ENCODE measurements around the gene UCHL1.
"Not testable (repeated sequence)": the region's sequence is repeated elsewhere in the genome, so short reads cannot be mapped to it uniquely, and the experiment has no call there.

Gene UCHL1

DNA sequence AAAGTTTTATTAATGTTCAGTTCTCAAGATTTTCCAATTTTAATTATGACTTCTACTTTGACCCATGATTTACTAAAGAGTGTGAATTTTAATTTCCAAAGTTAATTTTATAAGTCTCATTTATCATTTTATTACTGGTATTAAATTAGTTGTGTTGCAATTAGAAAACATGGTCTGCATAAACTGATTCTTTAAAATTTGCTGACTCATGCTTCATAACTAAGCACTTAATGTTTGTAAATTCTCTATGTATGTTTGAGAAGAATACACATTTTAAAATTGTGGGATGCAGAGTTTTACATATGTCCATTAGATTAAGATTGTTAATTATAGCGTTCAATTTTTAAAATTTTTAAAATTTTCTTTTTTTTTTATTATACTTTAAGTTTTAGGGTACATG lies 20.2 kb upstream of the UCHL1 start:
- no peak for DNase-seq (ENCODE audit: low read depth)

DNA sequence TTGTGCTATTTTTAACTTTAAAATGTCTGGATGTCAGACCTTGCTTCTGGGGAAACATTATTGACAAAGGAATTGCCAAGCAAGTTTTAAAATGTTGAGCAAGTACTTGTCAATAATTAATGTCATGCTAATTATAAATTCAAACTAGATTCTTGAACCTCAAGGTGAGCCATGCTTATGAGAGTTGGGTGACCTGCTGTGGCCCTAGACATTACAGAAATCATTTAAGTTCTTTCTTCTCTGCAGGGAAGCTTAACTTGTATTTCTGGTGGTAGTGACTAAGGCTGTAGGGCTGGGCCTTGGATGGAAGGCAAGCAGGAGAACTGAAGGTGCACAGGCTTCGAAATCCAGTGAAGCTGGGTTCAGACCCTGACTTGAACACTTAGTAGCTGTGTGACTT lies 14.8 kb upstream of the UCHL1 start:
- DNase-seq (ENCODE audit: low read depth) = no peak

- no peak for DNase-seq (ENCODE audit: low read depth)
Measured at GRCh38 chr4:41245983-41246382, 10.7 kb upstream of the UCHL1 start.

DNA sequence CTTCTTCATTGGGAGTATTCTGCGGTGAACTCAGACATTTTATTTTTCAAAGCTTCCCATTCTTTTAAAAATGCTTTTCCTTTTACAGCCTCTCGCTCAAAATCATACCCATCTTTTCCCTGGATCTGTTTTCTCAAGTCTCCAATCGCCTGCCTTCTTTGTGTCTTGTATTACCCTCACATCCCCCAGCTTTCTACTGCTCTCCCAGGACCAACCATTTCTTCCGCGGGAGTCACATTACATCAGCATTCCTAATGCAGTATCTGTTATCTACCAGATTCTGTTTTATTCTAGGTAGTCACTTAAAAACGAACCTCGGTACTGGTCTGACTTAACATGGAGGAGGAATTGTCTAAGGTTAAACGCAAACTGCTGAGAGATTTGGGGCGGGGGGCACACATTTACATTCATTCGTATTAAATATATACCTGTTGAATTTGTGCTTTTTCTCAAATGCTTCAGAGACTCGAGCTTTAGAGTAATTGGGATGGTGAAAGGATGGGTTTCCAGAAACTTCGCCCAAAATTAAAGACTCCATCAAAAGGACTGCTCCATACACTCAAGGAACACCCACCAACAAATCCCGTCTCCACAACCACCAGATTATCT lies 493 bp upstream of the UCHL1 start:
- DNase-seq (ENCODE audit: low read depth) = no peak

DNA sequence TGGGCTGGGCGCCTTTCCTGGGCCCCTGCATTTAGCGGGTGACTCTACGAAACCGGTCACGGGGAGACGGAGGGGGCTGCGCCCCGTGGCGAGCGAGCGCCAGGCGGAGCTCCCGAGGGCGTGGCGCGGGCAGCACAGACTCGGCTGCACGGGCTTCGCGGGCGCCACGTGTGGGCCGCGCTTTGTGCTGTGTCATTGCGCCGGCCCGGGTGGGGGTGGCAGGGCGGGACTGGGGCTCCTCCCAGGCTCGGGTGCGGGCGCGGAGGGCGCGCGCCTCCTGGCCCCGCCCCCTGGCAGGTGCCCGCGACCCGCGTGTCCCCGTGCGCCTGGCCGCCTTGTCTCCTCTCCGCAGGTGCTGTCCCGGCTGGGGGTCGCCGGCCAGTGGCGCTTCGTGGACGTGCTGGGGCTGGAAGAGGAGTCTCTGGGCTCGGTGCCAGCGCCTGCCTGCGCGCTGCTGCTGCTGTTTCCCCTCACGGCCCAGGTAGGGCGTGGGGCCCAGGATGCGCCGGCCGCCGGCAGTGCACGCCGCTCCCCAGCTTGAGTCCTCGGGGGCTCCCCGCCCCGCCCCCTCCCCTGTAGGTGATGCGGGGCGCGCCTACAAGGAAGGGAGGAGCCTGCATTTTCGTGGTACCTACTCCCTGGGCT lies 651 bp downstream of the UCHL1 start:
- DNase-seq (ENCODE audit: low read depth) = no peak

- DNase-seq (ENCODE audit: low read depth) = no peak
Measured at GRCh38 chr4:41257906-41258305, 1.2 kb downstream of the UCHL1 start.

GRCh38 chr4:41258783-41259182 lies 2.1 kb downstream of the UCHL1 start:
- DNase-seq (ENCODE audit: low read depth) = no peak

- DNase-seq (ENCODE audit: low read depth) = no peak
Measured at GRCh38 chr4:41260116-41260733, 3.5 kb downstream of the UCHL1 start.

DNA sequence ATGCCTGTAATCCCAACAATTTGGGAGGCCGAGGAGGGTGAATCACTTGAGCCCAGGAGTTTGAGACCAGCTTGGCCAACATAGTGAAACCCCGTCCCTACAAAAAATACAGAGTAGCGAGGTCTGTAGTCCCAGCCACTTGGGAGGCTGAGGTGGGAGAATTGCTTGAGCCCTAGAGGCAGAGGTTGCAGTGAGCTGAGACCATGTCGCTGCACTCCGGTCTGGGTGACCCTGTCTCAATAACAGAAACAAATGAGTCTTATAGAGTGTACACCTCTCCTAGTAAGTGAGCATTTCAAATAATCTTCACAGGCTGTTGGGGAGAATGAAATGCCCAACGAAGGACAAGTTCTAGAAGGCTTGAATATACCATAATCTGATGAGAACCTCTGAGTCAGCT lies 5.5 kb downstream of the UCHL1 start:
- no peak for DNase-seq (ENCODE audit: low read depth)

DNA sequence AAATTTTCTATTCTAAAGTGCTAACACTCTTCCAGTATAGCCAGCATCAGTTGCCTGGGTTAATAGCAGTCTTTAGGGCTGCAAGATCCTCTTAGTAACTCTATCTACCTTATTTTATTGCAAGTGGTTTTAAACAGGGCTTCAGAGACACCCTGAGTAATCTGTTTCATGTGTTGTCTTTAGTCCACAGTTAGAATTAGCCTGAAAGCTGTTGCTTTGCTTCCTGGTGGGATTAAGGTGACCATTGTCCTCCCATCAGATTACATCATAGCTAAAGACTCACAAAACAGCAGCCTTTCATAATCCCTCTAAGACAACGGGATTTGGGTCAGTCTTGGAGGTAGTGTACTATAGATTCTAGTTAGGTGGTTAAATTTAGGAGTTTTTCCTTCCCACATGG lies 7.5 kb downstream of the UCHL1 start:
- no peak for DNase-seq (ENCODE audit: low read depth)

DNA sequence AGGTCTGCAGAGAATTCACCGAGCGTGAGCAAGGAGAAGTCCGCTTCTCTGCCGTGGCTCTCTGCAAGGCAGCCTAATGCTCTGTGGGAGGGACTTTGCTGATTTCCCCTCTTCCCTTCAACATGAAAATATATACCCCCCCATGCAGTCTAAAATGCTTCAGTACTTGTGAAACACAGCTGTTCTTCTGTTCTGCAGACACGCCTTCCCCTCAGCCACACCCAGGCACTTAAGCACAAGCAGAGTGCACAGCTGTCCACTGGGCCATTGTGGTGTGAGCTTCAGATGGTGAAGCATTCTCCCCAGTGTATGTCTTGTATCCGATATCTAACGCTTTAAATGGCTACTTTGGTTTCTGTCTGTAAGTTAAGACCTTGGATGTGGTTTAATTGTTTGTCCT lies 11.3 kb downstream of the UCHL1 start:
- DNase-seq (ENCODE audit: low read depth) = no peak

- DNase-seq (ENCODE audit: low read depth) = no peak
Measured at GRCh38 chr4:41268721-41269517, 12.2 kb downstream of the UCHL1 start.

DNA sequence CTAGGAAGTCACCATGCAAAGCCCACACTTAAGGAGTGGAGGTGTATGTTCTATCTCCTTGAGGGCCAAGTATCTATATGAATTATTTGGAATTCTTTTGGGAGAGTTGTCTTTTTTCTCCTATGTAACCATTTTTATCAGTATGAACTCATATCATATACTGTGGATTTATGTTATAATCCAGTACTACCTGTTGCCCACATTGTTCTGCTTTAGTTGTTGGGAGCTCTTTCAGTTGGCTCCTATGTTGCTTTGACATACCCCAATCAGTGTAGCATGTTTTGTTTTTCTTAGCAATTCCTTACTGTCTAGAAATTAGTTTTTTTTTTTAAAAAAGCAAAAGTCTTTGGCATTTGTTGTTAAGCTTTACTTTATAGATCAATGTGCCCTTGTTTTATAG lies 13.0 kb downstream of the UCHL1 start:
- no peak for DNase-seq (ENCODE audit: low read depth)

GRCh38 chr4:41275931-41276330 lies 19.2 kb downstream of the UCHL1 start:
- DNase-seq (ENCODE audit: low read depth) = not testable (repeated sequence)

DNA sequence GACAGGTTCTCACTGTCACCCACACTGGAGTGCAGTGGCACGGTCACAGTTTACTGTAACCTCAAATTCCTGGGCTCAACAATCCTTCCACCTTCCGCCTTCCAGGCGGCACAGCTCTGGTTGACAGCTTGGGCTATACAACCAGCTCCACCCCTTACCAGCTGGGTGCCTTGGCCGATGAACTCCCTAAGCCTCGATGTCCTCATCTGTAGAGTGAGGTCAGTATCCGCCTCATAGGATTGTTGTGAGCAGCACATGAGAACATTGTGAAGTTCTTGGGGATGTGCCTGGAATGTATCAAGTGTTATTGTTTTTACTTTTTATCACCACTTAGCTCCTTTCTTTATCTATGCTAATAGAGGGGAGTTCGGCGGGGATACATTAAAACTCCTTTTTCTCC lies 23.3 kb downstream of the UCHL1 start:
- no peak for DNase-seq (ENCODE audit: low read depth)

GRCh38 chr4:41281038-41281634 lies 24.4 kb downstream of the UCHL1 start:
- no peak for DNase-seq (ENCODE audit: low read depth)

DNA sequence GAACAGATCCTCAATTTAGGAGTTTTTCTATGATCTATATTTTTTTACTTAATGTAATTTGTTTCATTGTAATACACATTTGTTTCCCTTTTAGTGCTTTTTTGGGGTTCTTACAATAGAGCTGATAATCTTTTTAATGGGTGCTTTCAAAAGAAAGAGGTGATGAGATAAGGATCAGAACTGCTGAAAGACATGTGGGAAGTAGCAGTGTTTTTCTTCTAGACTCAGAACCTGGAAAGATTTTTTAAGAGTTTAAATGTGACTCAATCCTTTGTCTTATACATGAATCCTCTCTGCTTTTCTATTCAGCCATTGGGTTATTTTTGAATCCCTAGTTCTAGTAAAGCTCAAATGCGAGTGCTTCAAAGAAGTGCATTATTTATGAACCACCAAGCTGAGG lies 25.6 kb downstream of the UCHL1 start:
- DNase-seq (ENCODE audit: low read depth) = no peak

DNA sequence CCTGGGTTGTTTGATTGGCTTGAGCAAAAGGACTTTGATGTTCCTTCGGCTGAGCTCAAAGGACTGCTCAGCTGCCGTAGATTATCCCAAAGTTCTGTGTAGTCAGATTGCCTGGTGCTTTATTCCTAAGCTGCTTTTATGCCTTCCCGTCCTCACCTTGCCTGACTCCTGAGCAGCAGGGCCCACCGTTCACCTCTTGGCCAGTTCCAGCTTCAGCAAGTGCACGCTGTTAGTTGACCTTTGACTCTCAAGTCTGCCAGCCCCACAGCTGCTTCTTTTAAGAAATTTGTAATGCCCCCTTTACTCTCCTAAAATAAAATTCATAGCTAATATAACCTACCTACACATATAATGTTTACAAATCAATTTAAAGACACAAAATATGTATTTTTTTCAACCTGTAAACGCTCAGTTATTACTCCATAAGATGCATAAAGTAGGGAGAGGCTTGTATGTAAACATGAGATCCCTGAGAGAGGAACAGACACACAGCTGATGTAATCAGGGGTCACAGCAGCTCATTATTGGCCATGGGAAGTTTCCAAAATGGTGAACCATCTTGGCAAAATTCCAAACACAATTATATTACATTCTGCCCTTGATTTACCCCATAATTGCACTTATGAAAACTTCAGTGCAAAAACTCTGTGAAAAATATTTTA lies 28.6 kb downstream of the UCHL1 start:
- DNase-seq (ENCODE audit: low read depth) = no peak

- no peak for DNase-seq (ENCODE audit: low read depth)
Measured at GRCh38 chr4:41285864-41286235, 29.1 kb downstream of the UCHL1 start.

DNA sequence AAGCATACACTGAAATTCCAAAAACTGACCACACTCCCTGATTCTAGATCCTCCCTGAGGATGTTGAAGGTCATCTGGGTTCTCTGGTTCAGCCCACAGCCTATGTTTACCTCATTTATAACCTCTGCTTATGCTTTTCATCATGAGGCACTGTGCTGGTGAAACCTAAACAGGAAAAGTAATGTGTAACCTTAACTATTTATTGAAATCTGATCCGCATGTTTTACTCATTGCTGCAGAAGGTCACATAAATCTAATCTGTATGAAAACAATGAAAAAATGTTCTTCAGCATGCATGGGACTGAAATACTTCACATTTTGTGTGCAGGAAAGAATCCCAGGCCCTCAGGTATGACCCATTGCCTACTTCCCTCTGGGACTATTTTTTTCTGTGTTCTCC lies 30.3 kb downstream of the UCHL1 start:
- DNase-seq (ENCODE audit: low read depth) = no peak

- no peak for DNase-seq (ENCODE audit: low read depth)
Measured at GRCh38 chr4:41287852-41288251, 31.1 kb downstream of the UCHL1 start.

DNA sequence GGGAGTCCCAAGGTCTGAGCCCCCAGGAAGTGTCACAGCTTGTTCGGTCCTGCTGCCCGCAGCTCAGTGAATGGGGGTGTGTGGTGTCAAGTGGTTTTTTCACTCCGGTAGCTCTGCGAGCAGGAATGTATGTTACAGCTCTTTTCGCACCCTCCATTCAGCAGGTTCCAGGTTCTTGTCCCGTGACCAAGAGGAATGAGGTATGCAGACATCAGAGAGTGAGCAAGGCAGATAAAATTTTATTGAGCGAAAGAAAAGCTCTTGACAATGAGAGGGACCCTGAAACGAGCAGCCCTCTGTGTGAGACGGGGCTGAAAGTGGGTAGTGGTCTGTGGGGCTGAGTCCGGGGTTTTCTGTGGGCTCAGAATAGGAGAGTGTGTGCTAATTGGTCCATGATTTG lies 31.5 kb downstream of the UCHL1 start:
- DNase-seq (ENCODE audit: low read depth) = no peak

Measured in T-helper 22 cell (primary cell).